Calu3 (cell line): ENCODE results near the gene TBCE. TPM values are rescaled to one million over a fixed set of nuclear protein-coding genes. Genes with fewer than 3 reads are reported as not detected.

ENCODE experiments used
- BruUV-seq: library from RNA; stranded (reverse); fragments of 400-500 nt; replicated peaks from 2 replicates; lab custom pipeline; 2021; lab: Mats Ljungman, UMichigan
- CTCF ChIA-PET: fragments of 300-600 bp; sonication (Branson Sonifier 250); formaldehyde crosslinking; loops from one replicate; lab custom pipeline; 2022; ENCODE audit warnings: antibody characterized with exemption; lab: Charles Lee
- DNase-seq: peaks from one replicate; pipeline ENCODE4 v3.0.0; 2022
- H3K27ac Mint-ChIP-seq: one replicate; pipeline ENCODE4 v1.8.0; 2022; ENCODE audit warnings: mixed read lengths; ENCODE audit not compliant: unreplicated experiment
- H3K27me3 Mint-ChIP-seq: one replicate; pipeline ENCODE4 v1.8.0; 2022; ENCODE audit warnings: mixed read lengths; ENCODE audit not compliant: unreplicated experiment
- H3K36me3 Mint-ChIP-seq: one replicate; pipeline ENCODE4 v1.8.0; 2022; ENCODE audit warnings: mild to moderate bottlenecking, moderate library complexity, mixed read lengths; ENCODE audit not compliant: insufficient read depth, unreplicated experiment
- H3K4me1 Mint-ChIP-seq: one replicate; pipeline ENCODE4 v1.8.0; 2022; ENCODE audit warnings: mild to moderate bottlenecking, low read depth, mixed read lengths; ENCODE audit not compliant: unreplicated experiment
- H3K4me3 Mint-ChIP-seq: one replicate; pipeline ENCODE4 v1.8.0; 2022; ENCODE audit warnings: mild to moderate bottlenecking, low read depth, moderate library complexity, mixed read lengths; ENCODE audit not compliant: unreplicated experiment
- H3K9me3 Mint-ChIP-seq: one replicate; pipeline ENCODE4 v1.8.0; 2022; ENCODE audit warnings: low read depth, mixed read lengths; ENCODE audit not compliant: unreplicated experiment
- intact Hi-C: fragments of 100-400 bp; cut with micrococcal nuclease; formaldehyde crosslinking; loops from one replicate; pipeline ENCODE4 v1.10.0; 2022; ENCODE audit not compliant: unreplicated experiment
- total RNA-seq: library from RNA; stranded (reverse); gene quantifications from 2 replicates; pipeline ENCODE4 v1.2.3, GENCODE V29; 2022
- TF ChIP-seq, protein P1 (sequence below): fragments of 200-600 bp; IDR thresholded peaks from one replicate; pipeline ENCODE4 v1.8.0; 2022; ENCODE audit warnings: antibody characterized with exemption; ENCODE audit not compliant: unreplicated experiment

TBCE gene
- total RNA-seq, 1 experiment from 2014 or later: 31.3 TPM

DNA sequence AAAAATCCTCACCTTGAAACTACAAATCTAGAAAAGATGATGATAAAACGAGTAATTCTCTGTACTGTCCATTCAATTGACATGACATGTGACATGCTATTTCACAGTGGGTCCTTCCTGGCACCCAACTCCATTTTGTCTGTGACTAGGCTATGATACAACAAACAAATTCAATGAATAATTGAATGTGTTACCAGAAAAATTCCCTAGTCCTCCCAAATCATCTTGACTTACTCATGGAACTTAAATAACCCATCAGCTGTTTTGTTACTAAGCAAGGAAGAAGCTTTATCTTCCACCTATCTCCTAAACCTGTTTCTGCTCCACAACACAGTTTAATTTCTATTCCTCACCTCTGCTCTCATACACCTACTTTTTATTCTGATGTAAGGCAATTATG, 106.6 kb downstream of the TBCE start:
- no peak for DNase-seq
- no peaks in the 10 kb centered on the region for H3K27me3 Mint-ChIP-seq
- CTCF ChIA-PET: interaction anchor here (0.6 to 0.7 kb wide), 2 partner anchors 353 to 477 kb away, joined by 3 to 7 read pairs; no protein-coding TSS in a partner anchor

DNA sequence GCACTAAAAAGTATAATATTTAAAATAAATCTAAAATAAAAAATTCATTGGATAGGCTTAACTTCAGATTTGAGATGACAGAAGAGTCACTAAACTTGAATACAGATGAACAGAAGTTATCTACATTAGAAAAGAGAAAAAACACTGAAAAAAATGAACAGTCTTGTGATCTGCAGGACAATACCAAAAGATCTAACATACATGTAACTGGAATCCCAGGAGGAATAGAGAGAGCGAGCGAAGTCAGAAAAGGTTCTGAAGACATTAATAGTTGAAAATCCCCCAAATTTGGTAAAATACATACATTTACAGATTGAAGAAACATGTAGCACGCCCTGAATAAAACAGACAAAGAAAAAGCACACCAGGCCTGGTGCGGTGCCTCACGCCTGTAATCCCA, 115.9 kb downstream of the TBCE start:
- Mint-ChIP-seq H3K36me3 (peaks cover 29% of the 10 kb centered on the region), H3K4me1 (peaks cover 5% of the 10 kb centered on the region), H3K27ac (no peak overlapping the region), H3K4me3 (no peak overlapping the region), H3K27me3 (no peaks in the 10 kb centered on the region), H3K9me3 (no peaks in the 10 kb centered on the region)
- BruUV-seq: no TSS peak
- TF ChIP-seq, protein P1, sequence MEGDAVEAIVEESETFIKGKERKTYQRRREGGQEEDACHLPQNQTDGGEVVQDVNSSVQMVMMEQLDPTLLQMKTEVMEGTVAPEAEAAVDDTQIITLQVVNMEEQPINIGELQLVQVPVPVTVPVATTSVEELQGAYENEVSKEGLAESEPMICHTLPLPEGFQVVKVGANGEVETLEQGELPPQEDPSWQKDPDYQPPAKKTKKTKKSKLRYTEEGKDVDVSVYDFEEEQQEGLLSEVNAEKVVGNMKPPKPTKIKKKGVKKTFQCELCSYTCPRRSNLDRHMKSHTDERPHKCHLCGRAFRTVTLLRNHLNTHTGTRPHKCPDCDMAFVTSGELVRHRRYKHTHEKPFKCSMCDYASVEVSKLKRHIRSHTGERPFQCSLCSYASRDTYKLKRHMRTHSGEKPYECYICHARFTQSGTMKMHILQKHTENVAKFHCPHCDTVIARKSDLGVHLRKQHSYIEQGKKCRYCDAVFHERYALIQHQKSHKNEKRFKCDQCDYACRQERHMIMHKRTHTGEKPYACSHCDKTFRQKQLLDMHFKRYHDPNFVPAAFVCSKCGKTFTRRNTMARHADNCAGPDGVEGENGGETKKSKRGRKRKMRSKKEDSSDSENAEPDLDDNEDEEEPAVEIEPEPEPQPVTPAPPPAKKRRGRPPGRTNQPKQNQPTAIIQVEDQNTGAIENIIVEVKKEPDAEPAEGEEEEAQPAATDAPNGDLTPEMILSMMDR: no peak
- no peak for DNase-seq
- intact Hi-C loops: no loop called here
- CTCF ChIA-PET: interaction anchor here (0.5 to 1.0 kb wide), 2 partner anchors 21 to 1045 kb away, joined by 3 read pairs; partner anchors contain the start of gene B3GALNT2

More for the DNA sequence above, 106.6 kb downstream of the TBCE start:
- H3K36me3 Mint-ChIP-seq: peaks cover 19% of the 10 kb centered on the region
- H3K4me1 Mint-ChIP-seq: peaks cover 7% of the 10 kb centered on the region
- TF ChIP-seq, protein P1: no peak
- intact Hi-C loops: no loop called here
- no TSS peak for BruUV-seq
- no peak overlapping the region for H3K27ac Mint-ChIP-seq
- H3K4me3 Mint-ChIP-seq: no peak overlapping the region
- H3K9me3 Mint-ChIP-seq: no peaks in the 10 kb centered on the region

DNA sequence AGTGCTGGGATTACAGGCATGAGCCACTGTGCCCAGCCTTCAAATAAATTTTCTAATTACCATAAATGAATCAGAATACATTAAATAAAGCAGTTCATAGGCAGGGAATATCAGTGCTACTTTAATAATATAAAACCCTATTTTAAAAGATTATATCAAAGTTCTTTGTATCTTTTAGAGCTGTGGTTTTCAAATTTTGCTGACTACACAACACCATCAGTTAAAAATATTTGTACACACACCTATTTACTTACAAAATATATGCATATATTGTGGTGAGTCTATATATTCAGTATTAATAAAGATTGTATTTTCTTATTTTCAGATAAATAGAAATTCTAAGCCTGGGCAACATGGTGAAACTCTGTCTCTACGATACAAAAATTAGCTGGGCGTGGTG, 118.3 kb downstream of the TBCE start:
- no peaks in the 10 kb centered on the region for H3K27me3 Mint-ChIP-seq
- no peak overlapping the region for H3K27ac Mint-ChIP-seq
- H3K4me1 Mint-ChIP-seq: peaks cover 5% of the 10 kb centered on the region
- no peak for DNase-seq
- CTCF ChIA-PET: no interaction called here
- TF ChIP-seq, protein P1: no peak
- no peak overlapping the region for H3K4me3 Mint-ChIP-seq
- BruUV-seq: no TSS peak
- no peaks in the 10 kb centered on the region for H3K9me3 Mint-ChIP-seq
- H3K36me3 Mint-ChIP-seq: peaks cover 12% of the 10 kb centered on the region
- intact Hi-C loops: no loop called here

DNA sequence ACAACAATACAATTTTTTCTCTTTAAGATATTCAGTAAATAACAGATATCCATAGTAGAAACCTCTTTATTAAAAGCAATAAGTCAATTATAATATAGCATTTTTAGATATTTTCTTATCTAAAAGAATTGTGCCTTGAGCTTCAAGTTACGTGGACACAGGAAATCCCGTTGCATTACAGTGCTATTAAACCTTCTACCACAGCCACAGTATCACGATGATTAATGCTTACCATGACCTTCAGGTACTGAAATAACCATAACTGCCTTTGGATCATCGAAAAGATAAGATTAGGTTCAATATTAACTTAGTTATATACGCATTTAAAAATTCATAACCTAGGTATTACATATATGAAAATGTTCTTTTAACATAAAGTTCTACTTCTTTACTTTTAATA, 119.1 kb downstream of the TBCE start:
- no peaks in the 10 kb centered on the region for H3K27me3 Mint-ChIP-seq
- intact Hi-C loops: no loop called here
- CTCF ChIA-PET: interaction anchor here (0.7 kb wide), 1 partner anchor 1296 kb away, joined by 3 read pairs; no protein-coding TSS in a partner anchor
- TF ChIP-seq, protein P1: no peak
- no peak overlapping the region for H3K27ac Mint-ChIP-seq
- peaks cover 5% of the 10 kb centered on the region for H3K4me1 Mint-ChIP-seq
- H3K4me3 Mint-ChIP-seq: no peak overlapping the region
- H3K36me3 Mint-ChIP-seq: peaks cover 6% of the 10 kb centered on the region
- DNase-seq: no peak
- no peaks in the 10 kb centered on the region for H3K9me3 Mint-ChIP-seq
- BruUV-seq: no TSS peak
